ENCODE results near the gene TMEM132C.

DNA sequence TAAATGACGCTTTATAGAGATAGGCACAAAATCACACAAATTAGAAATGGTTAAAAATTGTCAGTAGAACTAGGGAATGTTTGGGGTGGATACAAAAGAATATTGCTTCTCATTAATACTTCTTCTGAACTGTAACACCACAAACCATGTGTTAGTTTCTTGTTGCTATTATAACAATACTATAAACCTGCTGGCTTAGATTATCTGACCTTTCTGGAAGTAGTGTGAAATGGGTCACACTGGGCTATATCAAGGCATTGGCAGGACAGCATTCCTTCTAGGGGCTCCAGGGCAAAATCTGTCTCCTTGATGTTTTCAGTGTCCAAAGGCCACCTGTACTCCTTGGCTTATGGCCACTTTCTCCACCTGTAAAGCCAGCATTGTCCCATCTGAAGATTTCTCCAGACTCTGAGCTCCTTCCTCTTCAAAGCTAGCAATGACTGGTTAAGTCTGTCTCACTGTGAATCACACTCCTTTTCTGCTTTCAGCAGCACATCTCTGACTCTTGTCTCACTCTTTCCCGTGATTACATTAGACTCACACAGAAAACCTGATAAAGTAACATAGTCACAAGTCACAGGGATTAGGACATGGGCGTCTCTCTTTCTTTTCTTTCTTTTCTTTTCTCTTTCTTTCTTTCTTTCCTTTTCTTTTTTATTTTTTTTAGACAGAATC lies 470.5 kb downstream of the TMEM132C start:
- TF ChIP-seq, protein P1, sequence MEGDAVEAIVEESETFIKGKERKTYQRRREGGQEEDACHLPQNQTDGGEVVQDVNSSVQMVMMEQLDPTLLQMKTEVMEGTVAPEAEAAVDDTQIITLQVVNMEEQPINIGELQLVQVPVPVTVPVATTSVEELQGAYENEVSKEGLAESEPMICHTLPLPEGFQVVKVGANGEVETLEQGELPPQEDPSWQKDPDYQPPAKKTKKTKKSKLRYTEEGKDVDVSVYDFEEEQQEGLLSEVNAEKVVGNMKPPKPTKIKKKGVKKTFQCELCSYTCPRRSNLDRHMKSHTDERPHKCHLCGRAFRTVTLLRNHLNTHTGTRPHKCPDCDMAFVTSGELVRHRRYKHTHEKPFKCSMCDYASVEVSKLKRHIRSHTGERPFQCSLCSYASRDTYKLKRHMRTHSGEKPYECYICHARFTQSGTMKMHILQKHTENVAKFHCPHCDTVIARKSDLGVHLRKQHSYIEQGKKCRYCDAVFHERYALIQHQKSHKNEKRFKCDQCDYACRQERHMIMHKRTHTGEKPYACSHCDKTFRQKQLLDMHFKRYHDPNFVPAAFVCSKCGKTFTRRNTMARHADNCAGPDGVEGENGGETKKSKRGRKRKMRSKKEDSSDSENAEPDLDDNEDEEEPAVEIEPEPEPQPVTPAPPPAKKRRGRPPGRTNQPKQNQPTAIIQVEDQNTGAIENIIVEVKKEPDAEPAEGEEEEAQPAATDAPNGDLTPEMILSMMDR (IDR thresholded peaks at IDR 0.05), result no peak
- TF ChIP-seq POLR2A (IDR thresholded peaks at IDR 0.05), result no peak
